ENCODE results near the gene DHCR7.

DNA sequence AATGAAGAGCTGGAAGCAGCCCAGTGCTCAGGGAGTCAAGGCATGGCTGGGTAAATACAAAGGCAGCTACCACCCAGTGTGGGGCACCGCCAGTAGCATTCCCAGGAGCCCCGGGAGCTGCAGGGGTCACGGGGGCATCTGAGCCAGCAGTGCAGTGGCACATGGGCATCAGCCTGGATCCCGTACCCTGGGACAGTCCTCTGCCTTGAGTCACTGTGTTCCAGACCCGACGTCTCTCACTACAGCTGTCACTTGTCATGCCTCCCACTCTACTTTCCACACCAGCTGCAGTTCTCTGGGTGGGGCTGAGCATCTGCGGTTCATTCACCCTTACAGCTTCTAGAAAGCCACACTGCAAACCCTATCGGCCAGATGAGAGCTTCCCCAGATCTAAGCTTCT is 29.6 kb downstream of the DHCR7 start:
- TF ChIP-seq, protein P1, sequence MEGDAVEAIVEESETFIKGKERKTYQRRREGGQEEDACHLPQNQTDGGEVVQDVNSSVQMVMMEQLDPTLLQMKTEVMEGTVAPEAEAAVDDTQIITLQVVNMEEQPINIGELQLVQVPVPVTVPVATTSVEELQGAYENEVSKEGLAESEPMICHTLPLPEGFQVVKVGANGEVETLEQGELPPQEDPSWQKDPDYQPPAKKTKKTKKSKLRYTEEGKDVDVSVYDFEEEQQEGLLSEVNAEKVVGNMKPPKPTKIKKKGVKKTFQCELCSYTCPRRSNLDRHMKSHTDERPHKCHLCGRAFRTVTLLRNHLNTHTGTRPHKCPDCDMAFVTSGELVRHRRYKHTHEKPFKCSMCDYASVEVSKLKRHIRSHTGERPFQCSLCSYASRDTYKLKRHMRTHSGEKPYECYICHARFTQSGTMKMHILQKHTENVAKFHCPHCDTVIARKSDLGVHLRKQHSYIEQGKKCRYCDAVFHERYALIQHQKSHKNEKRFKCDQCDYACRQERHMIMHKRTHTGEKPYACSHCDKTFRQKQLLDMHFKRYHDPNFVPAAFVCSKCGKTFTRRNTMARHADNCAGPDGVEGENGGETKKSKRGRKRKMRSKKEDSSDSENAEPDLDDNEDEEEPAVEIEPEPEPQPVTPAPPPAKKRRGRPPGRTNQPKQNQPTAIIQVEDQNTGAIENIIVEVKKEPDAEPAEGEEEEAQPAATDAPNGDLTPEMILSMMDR (IDR thresholded peaks at IDR 0.05), result no peak
- TF ChIP-seq POLR2A (IDR thresholded peaks at IDR 0.05), result no peak

All from Peyer's patch (tissue), 4 donors.